H1 (cell line): ENCODE data around the gene CPNE5. TPM values are rescaled to one million over a fixed set of nuclear protein-coding genes. Genes with fewer than 3 reads are reported as not detected.

ENCODE experiments used
- HDAC2 ChIP-seq, 2 experiments: fragments of 300-600 bp in 1 of 2; sonication (generic) in 1 of 2; IDR thresholded peaks; 2 replicates each; pipeline ENCODE4 v1.6.1; 2011 to 2012; ENCODE audit warnings: low read depth in 2 of 2, low read length in 2 of 2, mild to moderate bottlenecking in 2 of 2, moderate library complexity in 2 of 2, borderline replicate concordance in 1 of 2, inconsistent platforms in 1 of 2
- KDM4A ChIP-seq: IDR thresholded peaks from one replicate; pipeline ENCODE4 v1.7.1; 2012; ENCODE audit warnings: low read depth, mild to moderate bottlenecking, moderate library complexity, low read length, inconsistent platforms; ENCODE audit not compliant: severe bottlenecking
- POLR2AphosphoS5 ChIP-seq: IDR thresholded peaks from 2 replicates; pipeline ENCODE4 v1.6.1; 2011; ENCODE audit warnings: low read depth, low read length
- RBBP5 ChIP-seq: IDR thresholded peaks from 2 replicates; pipeline ENCODE4 v1.7.1; 2012; ENCODE audit warnings: low read depth, mild to moderate bottlenecking, inconsistent platforms, low read length, moderate library complexity, borderline replicate concordance
- SRF ChIP-seq: IDR thresholded peaks from 2 replicates; pipeline ENCODE4 v1.6.1; 2011; ENCODE audit warnings: mild to moderate bottlenecking, low read depth, low read length, moderate library complexity
- TAF7 ChIP-seq: optimal IDR thresholded peaks from 2 replicates; pipeline ENCODE3; 2011; ENCODE audit warnings: low read depth, mild to moderate bottlenecking, inconsistent platforms, low read length, moderate library complexity, borderline replicate concordance
- polyA plus RNA-seq, 7 experiments: library from polyadenylated mRNA; depleted of rRNA in 3 of 7; stranded (reverse) in 5 of 7; unstranded in 2 of 7; fragments of >200 nt in 5 of 7; fragments of 200-250 nt in 2 of 7; gene quantifications; 1 replicate in 5 of 7; 2 replicates in 1 of 7; 4 replicates in 1 of 7; pipeline versions ENCODE4 v1.2.1 to v1.2.3, GENCODE V29; 2011 to 2013; ENCODE audit warnings: missing spikeins in 2 of 7, mixed read lengths in 2 of 7
- total RNA-seq: library from RNA; stranded (reverse); fragmentation: NEBNext Ultra II Directional; extraction: Animal tissue kit (Norgen Biotek cat#: 25700); gene quantifications from 2 replicates; pipeline ENCODE4 v1.2.1, GENCODE V29; 2021

The CPNE5 gene
- total and polyA plus RNA-seq, 2 of the 8 experiments (the other 6 are each of a cell fraction or from before 2014, with no cell fraction given), result 0.88 to 1.8 TPM

- TF ChIP-seq TAF7 (no peak), SRF (no peak), RBBP5 (no peak), POLR2AphosphoS5 (no peak), HDAC2 (IDR thresholded peaks at IDR 0.05; ENCODE audit: borderline replicate concordance in 1 of 2, low read depth in 2 of 2, low read length in 2 of 2) (no peak), KDM4A (no peak)
Observed at GRCh38 chr6:36786055-36786675, 53.1 kb downstream of the CPNE5 start (continued).
